Measurements from ENCODE around the gene CACNA1B.
"Not testable (repeated sequence)": the region's sequence is repeated elsewhere in the genome, so short reads cannot be mapped to it uniquely, and the experiment has no call there.

Gene CACNA1B

GRCh38 chr9:138120511-138121437 lies 243.2 kb downstream of the CACNA1B start:
- no peak for DNase-seq

DNA sequence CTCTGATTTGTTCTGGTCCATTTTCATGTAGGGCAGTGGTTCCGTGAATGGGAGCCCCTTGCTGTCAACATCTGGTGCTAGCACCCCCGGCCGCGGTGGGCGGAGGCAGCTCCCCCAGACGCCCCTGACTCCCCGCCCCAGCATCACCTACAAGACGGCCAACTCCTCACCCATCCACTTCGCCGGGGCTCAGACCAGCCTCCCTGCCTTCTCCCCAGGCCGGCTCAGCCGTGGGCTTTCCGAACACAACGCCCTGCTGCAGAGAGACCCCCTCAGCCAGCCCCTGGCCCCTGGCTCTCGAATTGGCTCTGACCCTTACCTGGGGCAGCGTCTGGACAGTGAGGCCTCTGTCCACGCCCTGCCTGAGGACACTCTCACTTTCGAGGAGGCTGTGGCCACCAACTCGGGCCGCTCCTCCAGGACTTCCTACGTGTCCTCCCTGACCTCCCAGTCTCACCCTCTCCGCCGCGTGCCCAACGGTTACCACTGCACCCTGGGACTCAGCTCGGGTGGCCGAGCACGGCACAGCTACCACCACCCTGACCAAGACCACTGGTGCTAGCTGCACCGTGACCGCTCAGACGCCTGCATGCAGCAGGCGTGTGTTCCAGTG lies 244.0 kb downstream of the CACNA1B start:
- DNase-seq, result no peak

GRCh38 chr9:138122201-138122600 lies 244.6 kb downstream of the CACNA1B start:
- DNase-seq, result no peak

GRCh38 chr9:138122676-138123075 lies 245.1 kb downstream of the CACNA1B start:
- DNase-seq, result no peak

GRCh38 chr9:138123086-138123485 lies 245.5 kb downstream of the CACNA1B start:
- no peak for DNase-seq

DNA sequence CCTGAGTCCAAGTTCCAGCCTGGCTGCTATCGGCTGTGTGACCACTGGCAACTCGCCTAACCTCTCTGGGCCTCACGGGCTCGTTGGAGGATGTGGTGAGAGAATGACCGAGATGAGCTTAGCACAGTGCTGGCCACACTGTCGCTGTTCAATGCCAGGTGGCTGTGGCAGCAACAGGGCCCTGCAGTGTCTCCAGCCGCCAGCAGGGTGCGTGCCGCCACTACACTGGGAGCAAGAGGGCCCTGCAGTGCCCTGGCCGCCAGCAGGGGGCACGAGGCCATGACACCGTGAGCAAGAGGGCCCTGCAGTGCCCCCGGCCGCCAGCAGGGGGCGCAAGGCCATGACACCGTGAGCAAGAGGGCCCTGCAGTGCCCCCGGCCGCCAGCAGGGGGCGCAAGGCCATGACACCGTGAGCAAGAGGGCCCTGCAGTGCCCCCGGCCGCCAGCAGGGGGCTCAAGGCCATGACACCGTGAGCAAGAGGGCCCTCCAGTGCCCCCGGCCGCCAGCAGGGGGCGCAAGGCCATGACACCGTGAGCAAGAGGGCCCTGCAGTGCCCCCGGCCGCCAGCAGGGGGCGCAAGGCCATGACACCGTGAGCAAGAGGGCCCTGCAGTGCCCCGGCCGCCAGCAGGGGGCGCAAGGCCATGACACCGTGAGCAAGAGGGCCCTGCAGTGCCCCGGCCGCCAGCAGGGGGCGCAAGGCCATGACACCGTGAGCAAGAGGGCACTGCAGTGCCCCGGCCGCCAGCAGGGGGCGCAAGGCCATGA lies 248.7 kb downstream of the CACNA1B start:
- not testable (repeated sequence) for DNase-seq

DNA sequence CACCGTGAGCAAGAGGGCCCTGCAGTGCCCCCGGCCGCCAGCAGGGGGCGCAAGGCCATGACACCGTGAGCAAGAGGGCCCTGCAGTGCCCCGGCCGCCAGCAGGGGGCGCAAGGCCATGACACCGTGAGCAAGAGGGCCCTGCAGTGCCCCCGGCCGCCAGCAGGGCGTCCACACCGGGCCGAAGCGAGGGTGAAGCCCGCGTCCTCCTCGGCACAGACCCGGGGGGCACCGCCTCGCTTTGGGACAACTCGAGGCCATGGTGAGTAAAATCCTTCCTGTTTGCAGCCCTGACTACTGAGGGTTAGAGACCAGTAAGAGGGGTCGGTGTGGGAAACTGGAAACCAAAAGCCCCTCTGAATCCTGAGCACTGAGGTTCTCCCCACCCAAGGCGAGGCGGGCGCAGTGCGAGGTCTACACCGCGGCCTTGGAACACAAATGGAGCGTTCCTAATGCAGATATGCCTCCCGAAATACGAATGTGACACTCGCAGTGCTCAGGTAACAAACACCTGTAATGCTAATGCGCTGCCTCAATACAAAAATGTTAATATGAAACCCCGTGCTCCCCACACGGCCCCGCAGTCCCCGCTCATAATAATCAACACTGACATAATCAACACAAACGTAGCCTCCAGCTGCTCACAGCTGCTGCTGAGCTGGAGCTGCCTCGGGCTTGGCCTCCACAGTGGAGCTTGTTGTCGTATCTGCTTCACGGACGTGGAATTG lies 249.4 kb downstream of the CACNA1B start:
- not testable (repeated sequence) for DNase-seq

DNA sequence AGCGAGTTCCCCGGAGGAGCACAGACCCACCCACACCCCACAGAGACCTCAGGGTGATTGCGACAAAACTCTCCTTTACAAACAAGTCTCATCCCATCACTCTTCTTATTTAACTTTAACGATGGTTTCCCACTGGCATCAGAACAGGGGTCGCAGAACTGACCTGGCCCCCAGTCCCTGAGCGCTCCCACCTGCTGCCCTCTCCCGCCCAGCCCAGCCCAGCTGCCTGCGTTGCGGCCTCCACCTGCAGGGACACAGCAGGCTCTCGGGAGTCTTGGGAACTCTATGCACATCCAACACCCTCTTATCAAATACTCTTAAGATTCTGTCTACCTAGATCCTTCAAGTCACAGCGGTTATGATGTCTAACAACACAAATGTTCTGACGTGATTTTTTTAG lies 250.4 kb downstream of the CACNA1B start:
- not testable (repeated sequence) for DNase-seq

DNA sequence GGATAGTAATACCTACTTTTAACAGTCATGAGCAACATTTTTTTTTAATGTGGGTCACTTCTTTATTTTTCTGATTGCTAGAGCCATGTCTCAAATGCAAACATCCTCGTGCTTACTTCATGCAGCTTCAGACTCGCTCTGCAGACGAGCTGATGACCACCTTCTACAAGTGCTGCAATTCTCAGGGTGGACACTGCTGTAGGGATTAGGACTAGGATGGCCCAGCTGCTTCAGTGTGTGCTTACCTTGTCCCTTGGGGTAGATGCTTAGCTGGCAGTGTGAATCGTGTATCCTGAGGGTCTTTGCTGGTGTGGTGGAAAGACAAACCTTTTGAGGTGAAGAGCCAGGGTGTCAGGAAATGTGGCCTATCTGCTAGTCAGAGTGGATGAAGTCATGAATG lies 251.7 kb downstream of the CACNA1B start:
- DNase-seq, result not testable (repeated sequence)

DNA sequence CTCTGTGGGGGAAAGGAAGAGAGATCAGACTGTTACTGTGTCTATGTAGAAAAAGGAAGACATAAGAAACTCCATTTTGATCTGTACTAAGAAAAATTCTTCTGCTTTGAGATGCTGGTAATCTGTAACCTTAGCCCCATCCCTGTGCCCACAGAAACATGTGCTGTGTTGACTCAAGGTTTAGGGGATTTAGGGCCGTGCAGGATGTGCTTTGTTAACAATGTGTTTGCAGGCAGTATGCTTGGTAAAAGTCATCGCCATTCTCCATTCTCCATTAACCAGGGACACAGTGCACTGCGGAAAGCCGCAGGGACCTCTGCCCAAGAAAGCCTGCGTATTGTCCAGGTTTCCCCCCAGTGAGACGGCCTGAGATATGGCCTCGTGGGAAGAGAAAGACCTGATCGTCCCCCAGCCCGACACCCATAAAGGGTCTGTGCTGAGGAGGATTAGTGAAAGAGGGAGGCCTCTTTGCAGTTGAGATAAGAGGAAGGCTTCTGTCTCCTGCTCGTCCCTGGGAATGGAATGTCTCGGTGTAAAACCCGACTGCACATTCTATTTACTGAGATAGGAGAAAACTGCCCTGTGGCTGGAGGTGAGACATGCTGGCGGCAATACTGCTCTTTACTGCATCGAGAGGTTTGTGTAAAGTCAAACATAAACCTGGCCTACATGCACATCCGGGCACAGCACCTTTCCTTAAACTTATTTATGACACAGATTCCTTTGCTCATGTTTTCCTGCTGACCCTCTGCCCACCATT lies 255.5 kb downstream of the CACNA1B start:
- not testable (repeated sequence) for DNase-seq

- DNase-seq, result not testable (repeated sequence)
Observed at GRCh38 chr9:138134581-138134980, 257.0 kb downstream of the CACNA1B start.

GRCh38 chr9:138139096-138139495 lies 261.5 kb downstream of the CACNA1B start:
- DNase-seq, result not testable (repeated sequence)

GRCh38 chr9:138140980-138141379 lies 263.4 kb downstream of the CACNA1B start:
- not testable (repeated sequence) for DNase-seq

- DNase-seq, result not testable (repeated sequence)
Observed at GRCh38 chr9:138142528-138143244, 265.1 kb downstream of the CACNA1B start.

DNA sequence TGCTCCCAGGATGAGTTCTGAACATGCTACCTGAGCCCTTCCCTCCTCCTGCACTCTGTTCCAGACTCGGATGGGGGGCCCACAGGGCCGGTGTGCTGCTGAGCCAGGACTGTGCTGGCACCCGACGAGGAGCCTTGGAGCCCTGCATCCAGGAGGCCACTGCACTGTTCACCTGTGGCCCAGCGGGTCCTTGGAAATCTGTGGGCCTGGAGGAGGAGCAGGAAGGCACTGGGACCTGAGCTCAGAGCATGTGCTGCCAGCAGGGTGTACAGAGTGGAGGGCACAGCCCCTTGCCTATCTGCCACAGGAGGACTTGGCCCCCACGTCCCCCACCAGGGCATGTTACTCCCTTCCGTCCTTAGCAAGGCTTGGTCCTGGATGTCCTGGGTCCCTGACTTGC lies 265.9 kb downstream of the CACNA1B start:
- DNase-seq, result not testable (repeated sequence)

DNA sequence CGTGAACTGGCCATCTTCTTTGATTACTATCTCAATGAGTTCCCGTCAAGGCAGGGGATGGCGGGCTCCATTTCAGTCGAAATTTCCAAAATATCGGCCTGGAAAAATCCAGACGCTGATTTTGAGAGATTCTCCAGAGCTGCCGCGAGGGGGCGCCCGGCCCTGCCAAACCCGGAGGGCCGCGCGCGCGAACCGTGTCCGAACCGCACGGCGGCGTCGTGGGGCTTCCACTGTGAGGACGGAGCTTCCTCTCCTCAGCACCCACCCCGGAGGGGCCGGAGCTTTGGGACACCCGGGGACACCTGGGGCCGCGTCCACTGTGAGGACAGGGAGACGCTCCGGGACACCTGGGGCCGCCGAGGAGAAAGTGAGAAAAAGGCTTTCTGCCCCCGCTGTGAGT lies 270.0 kb downstream of the CACNA1B start:
- not testable (repeated sequence) for DNase-seq

GRCh38 chr9:138149672-138150656 lies 272.4 kb downstream of the CACNA1B start:
- not testable (repeated sequence) for DNase-seq

GRCh38 chr9:138155788-138156187 lies 278.2 kb downstream of the CACNA1B start:
- DNase-seq, result not testable (repeated sequence)

DNA sequence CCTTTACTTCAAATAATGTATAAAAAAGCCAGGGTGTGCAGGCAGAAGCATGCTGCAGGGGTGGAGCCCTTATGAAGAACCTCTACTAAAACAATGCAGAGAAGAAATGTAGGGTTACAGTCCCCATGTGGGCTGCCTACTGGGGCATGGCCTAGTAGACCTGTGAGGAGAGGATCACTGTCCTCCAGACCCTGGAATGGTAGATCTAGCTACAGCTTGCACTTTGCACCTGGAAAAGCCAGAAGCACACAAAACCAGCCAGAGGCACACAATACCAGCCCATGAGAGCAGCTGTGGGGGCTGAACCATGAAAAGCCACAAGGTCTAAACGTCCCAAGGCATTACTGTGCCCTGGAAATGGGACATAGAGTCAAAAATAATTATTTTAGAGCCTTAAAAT lies 289.2 kb downstream of the CACNA1B start:
- not testable (repeated sequence) for DNase-seq
